GM06990 (cell line): Measurements from ENCODE around the gene MAPKAP1.

Experiments used
- DNase-seq: peaks from one replicate; pipeline ENCODE4 v3.0.0-alpha.2; 2011; ENCODE audit not compliant: insufficient read length; ENCODE audit errors: extremely low read depth
- H3K27me3 ChIP-seq: replicated peaks from 2 replicates; pipeline ENCODE4 v1.6.0; 2011; ENCODE audit warnings: low read length; ENCODE audit not compliant: control insufficient read depth, insufficient read depth
- H3K36me3 ChIP-seq: 2 replicates; pipeline ENCODE4 v1.5.1; 2011; ENCODE audit warnings: low read length; ENCODE audit not compliant: control insufficient read depth, insufficient read depth
- H3K4me3 ChIP-seq: replicated peaks from 2 replicates; pipeline ENCODE4 v1.5.1; 2011; ENCODE audit warnings: low read depth, mild to moderate bottlenecking, control low read depth, low read length
- CTCF ChIP-seq: IDR thresholded peaks from 2 replicates; pipeline ENCODE4 v1.5.1; 2011; ENCODE audit warnings: low read length, control low read depth, mild to moderate bottlenecking, inconsistent platforms; ENCODE audit not compliant: insufficient read depth, poor library complexity, severe bottlenecking

MAPKAP1 gene

DNA sequence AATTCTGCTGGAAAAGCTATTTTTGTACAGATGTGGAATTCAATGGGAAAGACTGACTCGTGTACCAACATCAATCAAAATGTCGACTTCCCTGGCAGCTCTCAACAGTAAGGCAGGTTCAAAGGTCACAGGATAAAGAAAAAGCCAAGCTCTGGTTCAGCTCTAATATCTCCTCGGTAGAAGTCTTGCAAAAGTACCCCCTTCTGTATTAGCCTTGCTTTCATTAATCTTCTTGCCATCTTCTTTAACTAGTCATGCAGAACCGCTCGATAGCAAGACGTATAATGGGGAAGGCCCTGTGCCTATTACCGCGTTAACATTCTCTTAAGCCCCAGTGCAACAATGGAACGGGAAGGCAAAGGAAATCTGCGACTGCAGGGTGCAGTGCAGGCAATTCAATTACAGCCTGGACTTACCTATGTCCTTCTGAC lies 244.1 kb downstream of the MAPKAP1 start:
- no peak for DNase-seq

DNA sequence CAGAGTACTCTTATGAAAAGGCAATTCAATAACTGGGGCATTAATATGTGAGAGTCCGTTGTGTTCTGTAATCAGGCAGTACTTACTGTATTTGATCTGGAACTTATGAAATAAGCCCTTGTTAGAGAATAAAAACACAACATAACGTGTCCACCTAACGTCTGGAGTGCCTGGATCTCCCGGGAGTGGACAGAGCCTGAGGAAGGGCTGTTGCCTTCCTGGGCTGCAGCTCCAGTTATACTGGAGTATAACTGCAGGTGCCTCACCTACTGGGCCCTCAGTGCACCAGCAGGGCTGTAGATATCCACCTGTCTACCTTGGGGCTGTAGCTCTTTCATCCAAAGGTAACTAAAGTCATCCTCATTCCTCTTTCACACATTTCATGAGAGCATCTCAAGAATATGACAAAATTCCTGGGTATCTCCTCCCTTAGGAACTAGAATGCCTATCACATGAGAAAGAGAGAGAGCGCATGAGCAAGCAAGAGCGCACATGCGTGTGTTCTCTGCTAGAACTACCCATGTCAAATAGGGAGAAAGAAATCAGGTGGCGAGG lies 245.3 kb downstream of the MAPKAP1 start:
- H3K27me3 ChIP-seq, result no peaks in the 10 kb centered on the region
- no peak for TF ChIP-seq CTCF
- no peak overlapping the region for H3K4me3 ChIP-seq
- DNase-seq, result no peak
- H3K36me3 ChIP-seq, result peaks cover 8% of the 10 kb centered on the region

More for the DNA sequence above, 244.1 kb downstream of the MAPKAP1 start:
- peaks cover 13% of the 10 kb centered on the region for H3K36me3 ChIP-seq
- no peak for TF ChIP-seq CTCF
- no peaks in the 10 kb centered on the region for H3K27me3 ChIP-seq
- H3K4me3 ChIP-seq, result no peak overlapping the region

DNA sequence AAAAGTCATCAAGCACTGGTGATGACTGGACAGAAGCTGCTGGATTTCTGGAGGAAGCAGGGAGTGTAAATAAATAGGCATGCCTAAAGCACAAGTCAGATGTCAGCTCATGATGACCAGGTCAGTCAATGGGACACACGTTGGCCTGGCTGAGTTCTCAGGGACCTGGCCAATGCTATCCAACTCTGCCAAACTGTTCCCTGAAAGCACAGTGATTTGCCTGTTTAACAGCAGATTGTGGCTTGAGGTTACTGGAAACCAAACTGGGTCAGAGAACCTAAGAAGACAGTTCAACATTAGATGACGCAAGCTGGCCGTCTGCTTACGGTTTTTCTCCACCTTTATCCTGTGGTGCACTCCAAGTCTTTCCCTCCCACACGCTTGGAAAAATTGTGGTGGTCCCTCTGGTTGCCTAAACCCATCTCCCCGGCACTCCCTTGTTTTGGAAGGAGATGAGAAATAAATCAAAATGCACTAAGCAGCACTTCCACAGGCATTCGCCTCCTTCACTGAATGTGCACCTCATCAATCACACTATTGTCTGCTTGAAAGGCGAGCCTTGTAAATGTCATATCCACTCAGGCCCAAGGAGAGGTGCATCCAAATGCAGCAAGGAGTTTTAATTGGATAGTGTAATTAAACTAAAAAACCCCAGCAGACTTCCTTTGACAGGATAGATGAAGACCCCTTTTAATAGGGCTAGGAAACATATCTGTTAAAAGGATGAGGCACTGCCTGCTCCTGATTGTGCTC lies 245.9 kb downstream of the MAPKAP1 start:
- no peak for DNase-seq
- Histone ChIP-seq H3K36me3 (peaks cover 6% of the 10 kb centered on the region), H3K4me3 (no peak overlapping the region), H3K27me3 (no peaks in the 10 kb centered on the region)
- TF ChIP-seq CTCF, result no peak

- Histone ChIP-seq H3K4me3 (no peak overlapping the region), H3K27me3 (no peaks in the 10 kb centered on the region), H3K36me3 (peaks cover 6% of the 10 kb centered on the region)
- DNase-seq, result no peak
- TF ChIP-seq CTCF, result no peak
Measured at GRCh38 chr9:125460346-125460745, 246.7 kb downstream of the MAPKAP1 start.

GRCh38 chr9:125457357-125457756 lies 249.7 kb downstream of the MAPKAP1 start:
- no peak for DNase-seq
- H3K27me3 ChIP-seq, result no peaks in the 10 kb centered on the region

More at GRCh38 chr9:125457357-125457756, 249.7 kb downstream of the MAPKAP1 start:
- no peak for TF ChIP-seq CTCF
- no peak overlapping the region for H3K4me3 ChIP-seq
- peaks cover 6% of the 10 kb centered on the region for H3K36me3 ChIP-seq
